Stimulated activated CD8-positive, alpha-beta memory T cell treated with anti-CD3 and anti-CD28 coated beads, Interleukin-7, amount 100 ng/mL, for 4 hours (primary cell): ENCODE measurements around the gene BATF3.

Experiments used
- DNase-seq, 2 donors: peaks; one replicate each; pipeline ENCODE4 v3.0.0-alpha.2; 2020; ENCODE audit warnings: low read depth in 2 of 2

The BATF3 gene

DNA sequence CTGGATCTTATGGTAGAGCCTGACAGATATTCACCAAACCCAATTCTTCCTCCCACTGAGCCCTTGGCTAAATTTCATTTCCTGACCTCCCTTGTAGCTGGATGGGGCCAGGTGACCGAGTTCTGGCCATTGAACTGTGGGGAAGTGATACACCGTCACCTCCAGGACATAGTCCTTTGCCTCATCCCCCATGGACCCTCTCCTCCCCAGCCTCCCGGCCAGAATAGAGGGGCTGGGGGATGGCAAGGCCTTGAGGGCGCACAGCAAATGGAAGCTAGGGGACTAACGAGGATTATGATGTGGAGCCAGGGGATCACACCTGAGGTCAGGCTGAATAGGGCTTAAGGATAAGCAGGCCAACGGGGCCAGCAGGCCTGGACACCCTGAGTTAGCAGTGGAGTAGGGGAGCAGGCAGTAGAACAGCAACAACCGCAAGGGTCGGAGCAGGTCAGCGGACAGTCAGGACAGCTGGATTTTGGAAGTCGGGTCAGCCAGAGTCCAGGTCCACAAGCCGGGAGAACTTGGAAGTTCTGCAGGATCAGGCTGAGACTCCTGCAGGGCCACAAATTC is 15.0 kb downstream of the BATF3 start:
- no peak for DNase-seq

DNA sequence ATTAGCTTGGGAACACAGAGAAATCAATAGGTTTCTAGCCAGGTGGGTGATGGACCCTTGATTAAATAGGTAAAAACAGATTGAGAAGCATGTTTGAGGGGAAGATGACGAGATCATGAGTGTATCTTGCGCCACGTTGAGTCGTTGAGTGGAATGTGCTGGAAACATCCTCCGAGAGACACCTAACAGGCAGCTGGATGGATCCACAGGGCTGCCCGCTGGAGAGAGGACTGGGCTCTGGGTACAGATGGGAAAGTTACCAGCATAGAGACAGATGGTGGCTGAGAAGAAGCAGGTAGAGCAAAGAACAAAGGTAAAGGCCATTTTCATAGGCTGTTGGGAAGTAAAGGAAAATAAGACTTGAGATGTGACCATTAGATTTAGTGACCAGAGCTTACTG is 15.6 kb downstream of the BATF3 start:
- no peak for DNase-seq

GRCh38 chr1:212683357-212683722 is 16.3 kb downstream of the BATF3 start:
- DNase-seq, result peak; percentile 17 to 37

- no peak for DNase-seq
Observed at GRCh38 chr1:212680680-212681389, 18.8 kb downstream of the BATF3 start.

GRCh38 chr1:212678456-212679410 is 20.9 kb downstream of the BATF3 start:
- DNase-seq, result no peak

- no peak for DNase-seq
Observed at GRCh38 chr1:212677573-212677972, 22.1 kb downstream of the BATF3 start.

DNA sequence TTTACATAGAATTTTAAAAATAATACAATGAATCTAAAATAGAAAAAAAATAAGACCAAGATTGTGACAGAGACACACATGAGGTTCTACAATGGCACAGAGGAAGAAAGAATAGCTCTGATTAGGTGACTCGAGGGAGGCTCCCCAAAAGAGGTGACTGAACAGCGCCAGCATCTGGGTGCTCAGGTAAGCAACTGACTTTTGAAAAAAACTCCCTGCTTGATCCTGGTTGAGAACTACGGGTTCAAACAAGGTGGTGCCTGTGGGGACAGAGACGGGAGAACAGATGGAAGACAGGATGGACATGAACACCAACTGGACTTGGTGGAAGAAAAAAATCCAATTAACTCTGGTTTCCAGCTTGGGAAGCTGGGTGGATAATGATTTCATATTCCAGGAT is 22.5 kb downstream of the BATF3 start:
- DNase-seq, result no peak

- DNase-seq, result no peak
Observed at GRCh38 chr1:212675675-212676074, 24.0 kb downstream of the BATF3 start.

GRCh38 chr1:212674872-212675271 is 24.8 kb downstream of the BATF3 start:
- no peak for DNase-seq

GRCh38 chr1:212671342-212672031 is 28.2 kb downstream of the BATF3 start:
- no peak for DNase-seq

DNA sequence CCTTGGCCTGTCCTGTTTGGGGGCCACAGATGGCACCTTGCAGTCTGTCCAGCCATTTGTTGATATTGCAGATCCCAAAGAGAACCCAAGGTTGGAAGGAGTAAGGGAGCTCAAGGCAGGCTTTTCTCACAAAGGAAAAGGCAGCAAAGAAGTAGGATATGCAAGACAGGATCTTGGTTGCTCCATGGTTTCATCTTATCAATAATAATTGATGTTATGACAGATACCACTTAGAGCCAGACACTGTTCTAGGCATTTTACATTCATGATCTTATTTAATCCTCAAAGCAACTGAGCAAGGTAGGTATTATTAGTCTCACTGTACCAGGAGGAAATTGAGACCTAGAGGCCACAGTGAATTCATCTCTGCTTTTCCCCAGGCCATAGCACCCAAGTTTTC is 28.8 kb downstream of the BATF3 start:
- DNase-seq, result no peak

- no peak for DNase-seq
Observed at GRCh38 chr1:212670301-212670700, 29.3 kb downstream of the BATF3 start.

- DNase-seq, result no peak
Observed at GRCh38 chr1:212669600-212669999, 30.0 kb downstream of the BATF3 start.

DNA sequence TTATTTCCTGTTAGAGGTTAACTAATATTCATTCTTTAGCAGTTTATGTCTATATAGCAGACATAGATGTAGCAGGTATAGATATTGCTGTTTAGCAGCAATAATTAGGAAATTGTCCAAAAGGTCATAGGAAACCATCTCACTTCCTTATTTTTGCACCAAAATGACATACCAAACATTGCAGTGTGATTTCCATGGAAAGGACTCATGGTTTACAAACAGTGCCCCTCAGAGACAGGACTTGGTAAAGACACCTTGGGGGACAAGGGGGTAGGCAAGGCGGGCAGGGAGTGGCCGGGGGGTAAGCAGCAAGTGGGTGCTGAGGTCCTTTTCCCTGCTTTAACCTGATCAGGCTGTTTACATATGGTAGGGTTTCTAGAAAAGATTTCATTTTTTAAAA is 30.5 kb downstream of the BATF3 start:
- no peak for DNase-seq

DNA sequence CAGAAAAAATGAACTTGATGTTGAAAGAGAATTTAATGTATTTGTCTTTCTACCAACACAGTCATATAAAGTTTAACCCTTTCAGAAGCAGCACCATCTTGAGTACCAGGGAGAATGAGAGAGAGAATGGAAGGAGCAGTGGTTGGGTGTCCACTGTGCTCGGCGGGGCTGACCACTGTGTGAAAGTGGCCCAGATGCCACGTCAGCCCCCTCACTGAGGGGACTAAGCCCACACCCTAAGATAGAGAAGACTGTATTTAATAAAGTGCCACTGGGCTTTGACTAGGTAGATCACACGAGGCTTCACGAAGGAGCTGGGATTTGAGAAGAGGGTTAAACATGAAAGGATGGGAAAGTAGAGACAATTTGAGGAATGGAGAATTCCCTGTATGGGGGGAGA is 31.2 kb downstream of the BATF3 start:
- no peak for DNase-seq

DNA sequence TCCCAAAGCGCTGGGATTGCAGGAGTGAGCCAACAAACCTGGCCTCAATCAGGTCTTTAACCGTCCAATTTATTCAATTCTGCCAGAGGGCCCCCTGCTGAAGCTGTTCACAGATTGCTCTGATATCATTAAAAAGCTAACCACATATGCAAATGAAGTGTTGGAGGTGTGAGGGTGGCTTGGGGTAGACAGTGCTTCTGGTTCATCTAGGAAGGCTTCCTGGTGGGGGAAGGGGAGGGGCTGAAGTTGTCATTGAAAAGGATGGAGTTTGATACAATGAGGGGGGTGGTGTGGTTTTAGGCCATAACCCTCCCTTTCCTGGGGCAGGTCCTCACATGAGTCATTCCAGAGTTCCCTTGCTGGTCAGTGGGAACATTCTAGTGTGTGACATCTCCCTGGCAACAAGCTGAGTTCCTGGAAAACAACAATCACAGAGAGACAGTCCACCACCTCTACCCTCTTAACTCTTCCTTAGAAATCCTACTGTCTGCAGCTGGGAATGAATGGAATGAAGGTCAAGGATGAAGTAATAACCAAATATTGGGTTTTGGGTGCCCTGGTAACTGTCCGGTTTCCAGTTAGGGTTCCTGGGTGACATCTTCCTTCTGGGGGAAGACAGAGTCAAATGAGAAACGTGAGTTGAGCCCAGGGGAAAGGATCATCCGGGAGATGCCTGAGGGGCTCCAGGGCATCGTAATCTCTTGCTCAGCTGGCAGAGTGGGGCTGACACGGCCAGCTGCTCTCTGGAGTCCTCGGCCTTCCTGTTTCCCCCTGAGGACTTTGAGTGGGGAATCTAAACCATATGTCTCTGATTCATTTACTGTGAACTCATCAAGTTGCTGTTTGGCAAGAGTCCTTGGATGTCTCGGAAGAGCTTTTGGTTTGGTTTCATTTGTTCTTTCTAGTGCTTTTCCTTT is 32.2 kb downstream of the BATF3 start:
- no peak for DNase-seq

- no peak for DNase-seq
Observed at GRCh38 chr1:212666116-212666775, 33.4 kb downstream of the BATF3 start.

DNA sequence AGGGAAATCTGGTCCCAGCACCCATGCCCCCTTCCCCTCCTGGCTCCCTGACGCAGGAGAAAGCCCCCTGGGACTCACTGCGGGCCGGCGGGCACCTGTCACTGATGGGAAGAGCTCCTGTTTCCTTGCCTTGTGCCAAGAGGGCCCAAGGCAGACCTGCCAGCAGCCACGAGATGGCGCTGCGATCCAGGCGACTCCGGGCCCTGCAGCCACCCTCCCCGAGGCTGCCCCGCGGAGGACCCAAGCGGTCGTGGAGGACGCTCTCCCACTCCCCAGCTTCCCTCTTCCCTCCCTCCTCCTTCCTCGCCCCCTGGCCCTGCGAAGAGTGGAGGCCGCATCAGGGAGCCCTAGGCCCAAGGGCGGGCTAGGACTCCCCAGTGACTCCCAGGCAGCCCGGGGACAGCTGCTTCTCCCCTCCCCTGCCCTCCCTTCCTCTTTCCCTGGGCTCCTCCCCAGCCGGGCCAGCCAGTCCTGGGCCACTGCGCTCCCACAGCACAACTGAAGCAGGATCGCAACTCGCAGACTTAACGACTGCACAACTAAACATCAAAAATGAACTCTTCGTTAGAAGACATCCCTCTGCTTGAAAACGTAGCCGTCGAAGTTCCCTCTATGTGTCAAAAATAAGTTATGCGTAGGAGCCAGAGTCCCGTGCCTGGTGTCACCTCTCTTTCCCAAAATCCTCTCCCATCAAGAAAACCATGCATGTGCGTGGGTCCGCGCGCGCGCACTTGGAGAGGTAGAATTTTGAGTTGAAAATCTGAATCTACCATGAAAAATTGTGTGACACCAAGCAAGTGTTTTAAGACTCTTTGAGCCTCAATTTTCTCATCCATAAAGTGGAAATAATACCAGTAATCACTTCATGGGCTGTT is 34.2 kb downstream of the BATF3 start:
- DNase-seq, result peak; percentile 60 to 68

- no peak for DNase-seq
Observed at GRCh38 chr1:212664409-212665199, 35.0 kb downstream of the BATF3 start.
